ENCODE results near the gene POLR2A. TPM values are rescaled to one million over a fixed set of nuclear protein-coding genes. Genes with fewer than 3 reads are reported as not detected.

Gene POLR2A
- total and polyA plus RNA-seq, 2 of the 13 experiments (the other 11 are each of a cell fraction or from before 2014, with no cell fraction given) = 17.8 to 18.3 TPM

GRCh38 chr17:7435676-7436555 is 48.2 kb upstream of the POLR2A start (continued):
- TF ChIP-seq ZNF354B (CRISPR knock-in tag; IDR thresholded peaks at IDR 0.05) = no peak
- TF ChIP-seq PHF8 (CRISPR knock-in tag; IDR thresholded peaks at IDR 0.05) = no peak
- peak; percentile 16; the same call in 1 of the 2 replicates for TF ChIP-seq TGIF2 (CRISPR knock-in tag; IDR thresholded peaks at IDR 0.05)
- no peak for TF ChIP-seq BCL6 (CRISPR knock-in tag; IDR thresholded peaks at IDR 0.05)
- TF ChIP-seq POLR2AphosphoS5 (IDR thresholded peaks at IDR 0.05; ENCODE audit: low read depth, low read length) = no peak
- TF ChIP-seq REPIN1 (CRISPR knock-in tag; IDR thresholded peaks at IDR 0.05; ENCODE audit: borderline replicate concordance, low read depth) = no peak
- TF ChIP-seq ZNF816 (CRISPR knock-in tag; IDR thresholded peaks at IDR 0.05; ENCODE audit: borderline replicate concordance) = no peak
- no peak for TF ChIP-seq GATAD2A (CRISPR knock-in tag; IDR thresholded peaks at IDR 0.05)
- no peak for TF ChIP-seq ZNF10 (CRISPR knock-in tag; IDR thresholded peaks at IDR 0.05; ENCODE audit: borderline replicate concordance, low read depth)
- TF ChIP-seq HMG20A (CRISPR knock-in tag; IDR thresholded peaks at IDR 0.05; ENCODE audit: borderline replicate concordance) = no peak
- no peak for TF ChIP-seq RBM39 (IDR thresholded peaks at IDR 0.05; ENCODE audit: low read depth, low read length, poor library complexity, severe bottlenecking)
- peak; percentile 63 for TF ChIP-seq MYPOP (CRISPR knock-in tag; IDR thresholded peaks at IDR 0.05)
- TF ChIP-seq ZBTB33 (CRISPR knock-in tag; IDR thresholded peaks at IDR 0.05) = no peak
- TF ChIP-seq HNRNPLL (IDR thresholded peaks at IDR 0.05; ENCODE audit: low read depth, low read length, poor library complexity, severe bottlenecking) = peak; percentile 95
- no peak for TF ChIP-seq CERS6 (CRISPR knock-in tag; IDR thresholded peaks at IDR 0.05)
- TF ChIP-seq THAP11 (CRISPR knock-in tag; IDR thresholded peaks at IDR 0.05) = no peak
- TF ChIP-seq, protein P1, sequence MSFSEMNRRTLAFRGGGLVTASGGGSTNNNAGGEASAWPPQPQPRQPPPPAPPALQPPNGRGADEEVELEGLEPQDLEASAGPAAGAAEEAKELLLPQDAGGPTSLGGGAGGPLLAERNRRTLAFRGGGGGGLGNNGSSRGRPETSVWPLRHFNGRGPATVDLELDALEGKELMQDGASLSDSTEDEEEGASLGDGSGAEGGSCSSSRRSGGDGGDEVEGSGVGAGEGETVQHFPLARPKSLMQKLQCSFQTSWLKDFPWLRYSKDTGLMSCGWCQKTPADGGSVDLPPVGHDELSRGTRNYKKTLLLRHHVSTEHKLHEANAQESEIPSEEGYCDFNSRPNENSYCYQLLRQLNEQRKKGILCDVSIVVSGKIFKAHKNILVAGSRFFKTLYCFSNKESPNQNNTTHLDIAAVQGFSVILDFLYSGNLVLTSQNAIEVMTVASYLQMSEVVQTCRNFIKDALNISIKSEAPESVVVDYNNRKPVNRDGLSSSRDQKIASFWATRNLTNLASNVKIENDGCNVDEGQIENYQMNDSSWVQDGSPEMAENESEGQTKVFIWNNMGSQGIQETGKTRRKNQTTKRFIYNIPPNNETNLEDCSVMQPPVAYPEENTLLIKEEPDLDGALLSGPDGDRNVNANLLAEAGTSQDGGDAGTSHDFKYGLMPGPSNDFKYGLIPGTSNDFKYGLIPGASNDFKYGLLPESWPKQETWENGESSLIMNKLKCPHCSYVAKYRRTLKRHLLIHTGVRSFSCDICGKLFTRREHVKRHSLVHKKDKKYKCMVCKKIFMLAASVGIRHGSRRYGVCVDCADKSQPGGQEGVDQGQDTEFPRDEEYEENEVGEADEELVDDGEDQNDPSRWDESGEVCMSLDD (CRISPR knock-in tag; IDR thresholded peaks at IDR 0.05; ENCODE audit: borderline replicate concordance) = no peak
- TF ChIP-seq ZNF501 (CRISPR knock-in tag; IDR thresholded peaks at IDR 0.05) = no peak
- TF ChIP-seq ATF7 (IDR thresholded peaks at IDR 0.05) = no peak
- TF ChIP-seq ATF7 (CRISPR knock-in tag; IDR thresholded peaks at IDR 0.05) = no peak
- TF ChIP-seq ZBTB3 (CRISPR knock-in tag; IDR thresholded peaks at IDR 0.05; ENCODE audit: borderline replicate concordance, low read depth) = no peak
- TF ChIP-seq CEBPB (IDR thresholded peaks at IDR 0.05; ENCODE audit: borderline replicate concordance, low read depth, low read length) = no peak

All from HepG2 (cell line).